Endothelial cell of umbilical vein (primary cell): ENCODE measurements around the gene GMNN. TPM values are rescaled to one million over a fixed set of nuclear protein-coding genes. Genes with fewer than 3 reads are reported as not detected.

ENCODE experiments used
- BruUV-seq: library from RNA; stranded (reverse); fragments of 400-500 nt; replicated peaks from 2 replicates; lab custom pipeline; 2021; lab: Mats Ljungman, UMichigan
- CTCF ChIA-PET: fragments of 300-600, 350-600 bp; sonication (Branson Sonifier 250); formaldehyde crosslinking; loops from one replicate; lab custom pipeline; 2021; ENCODE audit warnings: antibody characterized with exemption, inconsistent platforms; lab: Charles Lee
- POLR2A ChIA-PET: fragments of 300-600, 350-600 bp; sonication (Branson Sonifier 250); formaldehyde crosslinking; loops from one replicate; lab custom pipeline; 2021; ENCODE audit warnings: antibody characterized with exemption, inconsistent platforms; lab: Charles Lee
- DNase-seq: peaks from one replicate; pipeline ENCODE4 v3.0.0-alpha.2; 2011; ENCODE audit warnings: low read depth, low spot score
- FAIRE-seq: peaks from 2 replicates; lab custom pipeline; 2011; peaks lifted over from hg19 to GRCh38; lab: Jason Lieb, UNC
- H2AFZ ChIP-seq: 2 replicates; pipeline ENCODE4 v1.6.0; 2012; ENCODE audit warnings: low read depth, low read length, control low read depth, inconsistent platforms
- H3K27ac ChIP-seq: 2 replicates; pipeline ENCODE4 v1.5.1; 2011; ENCODE audit warnings: low read depth, mild to moderate bottlenecking, control low read depth, low read length, moderate library complexity; ENCODE audit not compliant: insufficient read depth
- H3K27me3 ChIP-seq, 2 experiments: 2 replicates each; pipeline versions ENCODE4 v1.6.0 to v1.6.1; 2011; ENCODE audit warnings: low read length in 2 of 2, mixed read lengths in 1 of 2; ENCODE audit not compliant: control insufficient read depth in 2 of 2, insufficient read depth in 2 of 2
- H3K36me3 ChIP-seq, 2 experiments: 2 replicates in 1 of 2; 3 replicates in 1 of 2; pipeline ENCODE4 v1.5.1; 2011; ENCODE audit warnings: low read length in 2 of 2, mild to moderate bottlenecking in 1 of 2, moderate library complexity in 1 of 2; ENCODE audit not compliant: control insufficient read depth in 2 of 2, insufficient read depth in 2 of 2; ENCODE audit errors: extremely low read depth in 1 of 2
- H3K4me1 ChIP-seq: 3 replicates; pipeline ENCODE4 v1.5.1; 2011; ENCODE audit warnings: mild to moderate bottlenecking, low read length; ENCODE audit not compliant: control insufficient read depth, insufficient read depth; ENCODE audit errors: extremely low read depth
- H3K4me2 ChIP-seq: 2 replicates; pipeline ENCODE4 v1.6.1; 2011; ENCODE audit warnings: low read length, control low read depth, mixed read lengths; ENCODE audit not compliant: insufficient read depth
- H3K4me3 ChIP-seq, 3 experiments: fragments of 200-600 bp in 1 of 3; sonication (generic), shearing (Covaris generic) in 1 of 3; replicated peaks in 1 of 3; 2 replicates each; pipeline ENCODE4 v1.5.1; 2011 to 2016; ENCODE audit warnings: control low read depth in 3 of 3, low read length in 3 of 3, mild to moderate bottlenecking in 2 of 3, inconsistent platforms in 1 of 3, low read depth in 1 of 3, moderate library complexity in 1 of 3; ENCODE audit not compliant: insufficient read depth in 1 of 3
- H3K79me2 ChIP-seq: 2 replicates; pipeline ENCODE4 v1.6.0; 2012; ENCODE audit warnings: low read length, inconsistent platforms; ENCODE audit not compliant: control insufficient read depth, insufficient read depth
- H3K9ac ChIP-seq: replicated peaks from 2 replicates; pipeline ENCODE3; 2011; ENCODE audit warnings: low read length, control low read depth; ENCODE audit not compliant: insufficient read depth; ENCODE audit errors: extremely low read depth
- H3K9me1 ChIP-seq: replicated peaks from 3 replicates; pipeline ENCODE4 v1.6.0; 2011; ENCODE audit warnings: mild to moderate bottlenecking, low read length; ENCODE audit not compliant: control insufficient read depth, insufficient read depth; ENCODE audit errors: extremely low read depth
- H3K9me3 ChIP-seq: replicated peaks from 2 replicates; pipeline ENCODE4 v1.5.1; 2012; ENCODE audit warnings: low read length, inconsistent platforms; ENCODE audit not compliant: control insufficient read depth, insufficient read depth
- H4K20me1 ChIP-seq: replicated peaks from 2 replicates; pipeline ENCODE3; 2011; ENCODE audit warnings: mild to moderate bottlenecking, low read length; ENCODE audit not compliant: control insufficient read depth, insufficient read depth; ENCODE audit errors: extremely low read depth
- EZH2 ChIP-seq: IDR thresholded peaks from 2 replicates; pipeline ENCODE4 v1.6.1; 2012; ENCODE audit warnings: borderline replicate concordance, low read depth, mild to moderate bottlenecking, moderate library complexity, low read length, inconsistent platforms; ENCODE audit not compliant: severe bottlenecking
- FOS ChIP-seq: IDR thresholded peaks from 2 replicates; pipeline ENCODE4 v1.6.1; 2011; ENCODE audit warnings: mild to moderate bottlenecking, low read length, moderate library complexity, borderline replicate concordance; ENCODE audit not compliant: insufficient read depth
- GATA2 ChIP-seq: IDR thresholded peaks from 2 replicates; pipeline ENCODE4 v1.7.0; 2011; ENCODE audit warnings: low read depth, mild to moderate bottlenecking, moderate library complexity, mixed read lengths, low read length; ENCODE audit not compliant: insufficient read length, insufficient read depth
- JUN ChIP-seq: IDR thresholded peaks from 2 replicates; pipeline ENCODE4 v1.6.1; 2011; ENCODE audit warnings: borderline replicate concordance, low read depth; ENCODE audit not compliant: insufficient read length, insufficient read depth
- MAX ChIP-seq: IDR thresholded peaks from 2 replicates; pipeline ENCODE4 v1.6.1; 2011; ENCODE audit not compliant: insufficient read depth, insufficient read length
- MYC ChIP-seq: IDR thresholded peaks from one replicate; pipeline ENCODE4 v1.6.1; 2011; ENCODE audit warnings: mild to moderate bottlenecking, low read depth, low read length
- POLR2A ChIP-seq: IDR thresholded peaks from 2 replicates; pipeline ENCODE4 v1.6.1; 2012; ENCODE audit warnings: low read depth, mild to moderate bottlenecking, control low read depth, low read length
- POLR2AphosphoS5 ChIP-seq: IDR thresholded peaks from 2 replicates; pipeline ENCODE4 v1.6.1; 2012; ENCODE audit warnings: low read depth, mild to moderate bottlenecking, control low read depth, low read length, moderate library complexity; ENCODE audit not compliant: insufficient read depth
- dilution Hi-C: fragments of 300-500 bp; cut with MboI; formaldehyde crosslinking; loops from one replicate; pipeline ENCODE4 v1.15.0; 2019; ENCODE audit warnings: low sequenced_read_pairs; ENCODE audit not compliant: extremely low pct_ligation_motif_present
- intact Hi-C: fragments of 100-400 bp; cut with micrococcal nuclease; formaldehyde crosslinking; loops from one replicate; pipeline ENCODE4 v1.10.0; 2022
- polyA plus RNA-seq, 4 experiments: library from polyadenylated mRNA; depleted of rRNA in 3 of 4; stranded (reverse) in 3 of 4; unstranded in 1 of 4; fragments of >200 nt; gene quantifications; 2 replicates each; pipeline versions ENCODE4 v1.2.1 to v1.2.3, GENCODE V29; 2011 to 2012; ENCODE audit warnings: missing spikeins in 1 of 4
- total RNA-seq: library from RNA; stranded (reverse); gene quantifications from 2 replicates; pipeline ENCODE4 v1.2.3, GENCODE V29; 2021
- TF ChIP-seq, protein P1 (sequence below), 2 donors: IDR thresholded peaks; 1 replicate in 1 of 2; 2 replicates in 1 of 2; pipeline ENCODE4 v1.5.1; 2011; ENCODE audit warnings: low read length in 2 of 2, mild to moderate bottlenecking in 2 of 2, moderate library complexity in 2 of 2, control low read depth in 1 of 2, inconsistent platforms in 1 of 2, low read depth in 1 of 2; ENCODE audit not compliant: insufficient read depth in 1 of 2; ENCODE audit errors: extremely low read depth in 1 of 2

GMNN gene
- total and polyA plus RNA-seq, 2 donors (not counting 3 experiments of a cell fraction or from before 2014, with no cell fraction given), result 25.4 to 52.6 TPM

DNA sequence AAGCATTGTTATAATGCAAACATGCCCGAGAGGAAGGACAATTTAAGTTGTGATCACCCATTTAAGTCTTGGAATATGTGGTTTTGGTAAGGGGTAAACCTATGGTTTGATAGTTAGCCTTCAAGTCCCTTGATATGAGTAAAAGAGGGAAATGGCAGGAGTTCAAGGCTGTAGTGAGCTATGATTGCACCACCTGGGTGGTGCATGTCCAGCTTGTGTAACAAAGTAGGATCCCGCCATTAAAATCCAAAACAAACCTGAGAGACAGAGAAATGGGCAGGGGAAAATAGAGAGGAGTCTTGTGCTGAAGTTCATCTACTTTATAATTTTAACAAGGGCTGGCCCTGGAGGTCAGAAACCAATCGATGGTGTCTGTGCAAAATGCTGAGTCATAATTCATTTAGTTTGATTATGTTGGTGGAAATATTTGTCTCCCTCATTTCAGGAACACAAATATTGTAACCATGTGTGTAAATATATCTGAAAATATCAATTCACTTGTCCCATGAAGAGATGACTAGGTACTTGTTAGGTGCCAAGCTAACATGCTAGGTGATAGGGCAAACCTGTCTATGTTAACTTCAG, 47.2 kb downstream of the GMNN start:
- FAIRE-seq (no peak), DNase-seq (no peak)
- Histone ChIP-seq H3K79me2 (no peaks in the 10 kb centered on the region), H3K9ac (no peak overlapping the region), H3K4me3 (no peak overlapping the region), H4K20me1 (no peaks in the 10 kb centered on the region), H3K4me1 (no peaks in the 10 kb centered on the region), H3K27me3 (no peaks in the 10 kb centered on the region), H3K9me1 (no peaks in the 10 kb centered on the region), H3K9me3 (no peaks in the 10 kb centered on the region), H3K4me2 (no peak overlapping the region), H3K27ac (no peak overlapping the region), H3K36me3 (no peaks in the 10 kb centered on the region), H2AFZ (no peak overlapping the region)
- ChIA-PET POLR2A (no interaction called here), CTCF (interaction anchor here (1.3 kb wide), 1 partner anchor 12 kb away, joined by 3 read pairs; no protein-coding TSS in a partner anchor)
- dilution Hi-C loops (no loop called here), intact Hi-C loops (no loop called here)
- TF ChIP-seq, protein P1, sequence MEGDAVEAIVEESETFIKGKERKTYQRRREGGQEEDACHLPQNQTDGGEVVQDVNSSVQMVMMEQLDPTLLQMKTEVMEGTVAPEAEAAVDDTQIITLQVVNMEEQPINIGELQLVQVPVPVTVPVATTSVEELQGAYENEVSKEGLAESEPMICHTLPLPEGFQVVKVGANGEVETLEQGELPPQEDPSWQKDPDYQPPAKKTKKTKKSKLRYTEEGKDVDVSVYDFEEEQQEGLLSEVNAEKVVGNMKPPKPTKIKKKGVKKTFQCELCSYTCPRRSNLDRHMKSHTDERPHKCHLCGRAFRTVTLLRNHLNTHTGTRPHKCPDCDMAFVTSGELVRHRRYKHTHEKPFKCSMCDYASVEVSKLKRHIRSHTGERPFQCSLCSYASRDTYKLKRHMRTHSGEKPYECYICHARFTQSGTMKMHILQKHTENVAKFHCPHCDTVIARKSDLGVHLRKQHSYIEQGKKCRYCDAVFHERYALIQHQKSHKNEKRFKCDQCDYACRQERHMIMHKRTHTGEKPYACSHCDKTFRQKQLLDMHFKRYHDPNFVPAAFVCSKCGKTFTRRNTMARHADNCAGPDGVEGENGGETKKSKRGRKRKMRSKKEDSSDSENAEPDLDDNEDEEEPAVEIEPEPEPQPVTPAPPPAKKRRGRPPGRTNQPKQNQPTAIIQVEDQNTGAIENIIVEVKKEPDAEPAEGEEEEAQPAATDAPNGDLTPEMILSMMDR (IDR thresholded peaks at IDR 0.05; ENCODE audit: extremely low read depth in 1 of 2, insufficient read depth in 1 of 2, low read depth in 1 of 2, low read length in 2 of 2), result no peak
- no peak for TF ChIP-seq EZH2
- no peak for TF ChIP-seq POLR2A
- TF ChIP-seq JUN, result no peak
- no peak for TF ChIP-seq FOS
- TF ChIP-seq GATA2, result no peak
- TF ChIP-seq MAX, result no peak
- no peak for TF ChIP-seq MYC
- no peak for TF ChIP-seq POLR2AphosphoS5
- no TSS peak for BruUV-seq
